ENCODE data around the gene ARHGAP21. TPM values are rescaled to one million over a fixed set of nuclear protein-coding genes. Genes with fewer than 3 reads are reported as not detected.

Gene ARHGAP21
- total RNA-seq, 1 experiment from 2014 or later: 60.2 TPM

DNA sequence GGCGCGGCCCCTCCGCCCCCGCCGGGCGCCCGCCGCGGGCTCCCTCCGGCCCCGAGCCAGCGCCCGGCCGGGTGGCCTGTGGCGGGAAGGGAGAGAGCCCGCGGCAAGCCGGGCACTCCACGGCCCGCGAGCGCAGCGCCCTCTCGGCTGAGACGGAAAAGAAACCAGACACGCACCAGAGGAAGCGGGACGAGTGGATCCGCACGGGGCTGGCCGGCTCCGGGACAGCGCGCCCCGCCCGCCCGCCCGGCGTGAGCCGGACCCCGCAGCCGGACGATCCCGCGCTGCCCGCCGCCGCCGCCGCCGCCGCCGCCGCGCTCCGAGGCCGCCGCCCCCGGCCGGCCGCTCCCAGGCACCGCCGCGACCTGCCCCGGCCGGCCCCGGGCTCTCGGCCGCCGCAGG is 300 bp downstream of the ARHGAP21 start:
- no peak for DNase-seq (ENCODE audit: extremely low read depth, low read depth)

DNA sequence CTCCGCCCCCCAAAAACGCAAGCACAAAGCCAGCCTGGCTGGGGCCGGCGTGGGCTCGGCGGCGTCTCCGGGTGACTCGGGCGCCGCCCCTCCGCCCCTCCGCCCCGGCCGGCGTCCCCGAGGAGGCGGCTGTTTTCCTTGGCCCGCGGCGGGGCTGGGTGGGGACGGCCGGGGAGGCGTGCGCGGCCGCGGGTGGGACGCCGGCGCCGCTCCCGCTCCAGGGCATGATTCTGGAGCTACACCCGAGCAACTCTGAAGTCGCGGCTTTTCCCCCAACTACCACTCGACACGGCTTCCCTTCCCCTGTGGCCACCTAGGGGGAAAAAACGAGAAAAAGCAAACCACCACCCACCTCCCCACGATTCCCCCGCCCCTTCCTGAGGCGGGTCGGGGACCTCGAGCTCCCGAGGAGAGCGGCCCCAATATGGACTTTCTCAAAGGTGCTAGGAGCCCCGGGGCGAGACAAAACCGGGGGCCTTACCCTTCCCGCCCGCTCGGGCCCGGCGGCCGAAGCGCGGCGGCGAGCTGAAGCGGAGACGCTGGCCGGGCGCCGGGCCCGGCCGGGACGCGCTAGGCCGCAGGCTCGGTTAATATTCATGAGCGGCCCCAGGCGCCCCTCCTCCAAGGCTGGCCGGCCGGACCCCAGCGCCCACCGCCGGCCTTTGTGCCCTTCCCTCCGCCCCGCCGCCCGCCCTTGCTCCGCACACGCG is 856 bp downstream of the ARHGAP21 start:
- DNase-seq (ENCODE audit: extremely low read depth, low read depth): no peak

DNA sequence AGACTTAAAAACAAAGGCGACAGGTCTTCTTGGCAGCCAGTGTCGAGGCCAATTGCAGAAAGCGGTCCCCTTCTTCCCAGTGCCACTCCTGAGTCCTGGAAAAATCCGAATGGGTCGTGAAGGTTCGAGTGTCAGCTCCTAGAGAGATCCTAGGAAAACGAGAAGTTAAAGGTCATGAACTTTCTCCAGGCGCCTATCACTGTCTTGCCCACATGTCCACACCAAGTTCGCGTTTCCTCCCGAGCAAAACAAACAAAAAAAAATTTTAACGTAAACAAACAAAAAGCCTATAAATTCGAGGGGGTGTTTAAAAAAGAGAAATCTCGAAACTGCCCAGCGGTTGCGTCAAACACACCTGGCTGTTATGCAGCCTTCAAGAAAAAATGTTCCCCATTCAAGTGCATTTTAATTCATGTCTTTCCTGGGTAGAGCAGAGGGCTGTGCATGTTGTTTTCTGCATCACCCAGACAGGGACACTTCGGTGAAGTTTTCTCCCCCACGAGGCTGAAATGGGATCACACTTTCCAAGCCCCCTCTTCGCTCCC is 1.5 kb downstream of the ARHGAP21 start:
- no peak for DNase-seq (ENCODE audit: extremely low read depth, low read depth)

DNA sequence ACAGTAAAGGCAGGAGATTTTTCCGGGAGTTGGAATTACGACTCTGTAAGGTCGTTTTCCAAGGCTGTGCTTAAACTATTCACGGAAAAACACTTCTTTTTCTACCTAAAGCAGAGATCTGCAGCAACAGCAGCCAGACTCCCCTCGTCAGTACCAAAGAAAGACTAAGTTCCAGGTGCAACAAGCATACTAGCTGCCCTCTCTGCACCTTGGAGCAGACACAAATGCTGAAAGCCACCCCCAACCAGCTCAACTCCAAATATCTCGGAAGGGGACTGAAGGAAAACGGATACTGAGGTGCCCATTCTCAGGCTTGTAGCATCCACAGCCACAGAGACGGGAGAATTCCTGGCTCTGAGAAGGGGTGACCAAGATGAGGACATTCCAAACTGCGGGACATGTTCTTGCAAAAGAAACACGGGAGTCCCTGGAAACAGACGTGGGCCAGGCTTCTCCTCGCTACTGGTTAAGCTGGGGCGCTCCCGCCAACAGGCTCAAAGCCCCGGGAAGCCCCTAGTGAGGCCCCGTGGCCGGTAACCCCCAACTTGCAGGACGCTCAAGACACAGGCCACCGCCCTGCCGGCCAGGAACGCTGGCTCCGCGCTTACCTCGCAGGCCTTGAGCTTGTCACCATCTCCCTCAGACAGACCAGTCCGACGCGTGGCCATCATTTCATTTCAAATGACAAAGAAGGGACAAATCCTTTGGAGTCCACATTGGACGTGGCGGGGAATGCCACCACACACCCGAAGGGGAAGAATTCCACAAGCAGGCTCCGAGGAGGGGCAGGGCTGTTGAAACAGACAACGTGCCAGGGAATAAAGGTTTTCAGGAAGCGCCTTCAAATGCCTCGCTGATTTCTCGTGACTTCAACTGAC is 2.2 kb downstream of the ARHGAP21 start:
- DNase-seq (ENCODE audit: extremely low read depth, low read depth): no peak

DNA sequence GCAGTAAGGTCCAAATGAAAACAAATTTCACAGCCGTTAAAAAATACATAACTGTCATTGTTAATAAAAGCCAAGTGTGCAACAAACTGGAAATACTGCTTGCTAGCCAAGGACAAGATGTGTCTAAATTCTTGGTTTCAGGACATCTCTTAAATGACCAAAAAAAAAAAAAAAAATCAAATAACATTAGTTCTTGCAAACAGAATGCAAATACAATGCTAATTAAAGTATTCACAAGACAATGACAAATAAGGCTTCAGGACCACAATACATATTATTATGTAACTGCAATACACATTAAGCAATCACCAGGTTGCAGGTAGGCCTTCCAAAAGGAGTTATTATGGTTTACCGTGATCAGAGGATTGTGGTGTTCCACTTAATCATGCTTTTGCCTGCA is 3.6 kb downstream of the ARHGAP21 start:
- DNase-seq (ENCODE audit: extremely low read depth, low read depth): no peak

DNA sequence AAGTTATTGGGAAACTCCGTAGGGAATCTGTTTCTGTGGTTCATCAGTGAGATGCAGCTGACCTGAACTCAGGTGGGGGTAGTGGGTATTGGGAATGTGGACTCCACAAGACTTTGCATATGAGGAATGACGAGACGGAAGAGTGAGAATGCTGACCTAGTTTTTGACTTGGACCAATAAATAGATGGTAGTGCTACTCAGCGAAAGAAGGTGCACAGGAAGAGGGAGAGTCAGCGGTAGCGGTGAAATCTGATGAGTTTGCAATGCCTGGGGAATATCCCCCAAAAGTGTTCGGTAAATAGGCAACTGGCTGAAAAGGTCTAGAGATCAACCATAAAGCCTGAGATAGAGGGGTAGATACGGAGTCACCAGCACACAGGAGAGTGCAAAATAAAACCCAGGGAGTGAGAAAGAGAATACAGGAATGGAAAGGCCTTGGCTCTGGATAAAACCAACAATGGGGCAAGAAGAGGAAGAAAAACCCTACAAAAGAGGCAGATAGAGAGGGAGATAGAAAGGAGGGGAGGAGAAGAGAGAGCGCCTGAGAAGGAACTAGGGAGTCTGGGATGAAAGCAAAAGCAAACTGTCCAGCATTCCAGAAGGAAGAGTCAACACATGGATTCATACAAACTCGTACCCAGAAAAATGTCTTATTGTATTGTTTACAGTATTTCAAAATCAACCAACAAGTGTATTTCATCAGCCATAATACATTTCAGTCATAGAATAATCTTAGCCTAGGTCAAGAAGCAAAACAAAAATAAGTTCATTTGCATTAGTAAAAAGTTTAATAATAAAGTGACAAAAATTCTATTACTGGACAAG is 5.4 kb downstream of the ARHGAP21 start:
- peak; percentile 61 for DNase-seq (ENCODE audit: extremely low read depth, low read depth)

DNA sequence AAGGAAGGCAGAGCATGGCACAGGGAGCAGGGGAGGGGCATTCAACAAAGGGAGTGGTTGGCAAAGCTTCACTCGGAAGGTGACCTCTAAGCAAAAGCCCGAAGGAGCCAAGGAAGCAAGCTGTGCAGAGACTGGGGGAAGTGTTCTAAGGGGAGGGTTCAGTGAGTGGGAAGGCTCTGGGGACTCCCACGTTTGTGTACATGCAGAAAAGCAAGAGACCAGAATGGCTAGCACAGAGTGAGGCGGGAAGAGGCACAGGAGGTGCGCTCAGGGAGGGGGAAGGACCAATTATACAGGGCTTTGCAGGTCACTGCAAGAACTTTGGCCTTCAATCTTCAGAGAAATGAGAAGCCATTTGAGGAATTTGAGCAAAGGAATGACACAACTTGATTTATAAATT is 7.4 kb downstream of the ARHGAP21 start:
- no peak for DNase-seq (ENCODE audit: extremely low read depth, low read depth)

DNA sequence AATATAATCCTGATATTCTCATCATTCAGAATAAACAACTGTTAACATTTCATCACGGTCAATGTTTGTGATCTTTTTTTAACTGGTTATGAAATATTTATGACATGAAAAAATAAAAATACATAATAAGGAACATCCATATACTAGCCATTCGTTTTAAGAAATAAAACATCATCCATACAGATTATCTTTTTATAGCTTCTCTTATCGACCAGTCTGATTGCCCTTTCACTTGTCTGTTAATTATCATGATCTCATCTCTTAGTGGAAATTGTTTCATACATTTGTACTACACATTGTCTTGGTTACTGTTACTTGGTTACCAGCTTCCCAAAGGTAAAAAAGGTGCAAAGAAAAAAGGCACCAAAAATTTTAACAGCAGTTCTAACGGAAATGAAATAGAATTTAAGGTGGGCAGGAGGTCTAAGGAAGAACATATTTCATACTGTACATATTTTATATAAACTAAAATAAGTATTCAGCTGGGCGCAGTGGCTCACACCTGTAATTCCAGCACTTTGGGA is 8.4 kb downstream of the ARHGAP21 start:
- no peak for DNase-seq (ENCODE audit: extremely low read depth, low read depth)

DNA sequence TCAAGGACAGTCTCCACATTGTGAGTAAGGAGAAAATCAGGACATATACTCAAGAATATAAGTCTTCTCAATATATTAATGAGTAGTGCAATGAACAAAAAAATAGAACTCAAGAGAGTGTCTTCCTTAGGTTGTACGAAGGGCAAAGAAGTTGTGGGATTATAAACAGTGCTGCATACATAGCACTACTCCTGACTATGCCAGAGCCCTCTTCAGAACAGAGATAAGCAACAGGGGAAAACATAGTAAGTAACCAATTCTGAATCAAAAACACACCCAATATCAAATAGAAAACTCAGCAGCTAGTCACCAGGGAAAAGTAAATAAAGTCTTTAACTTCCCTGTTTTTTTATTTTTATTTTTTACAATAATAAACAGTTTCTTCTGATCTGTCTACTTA is 10.6 kb downstream of the ARHGAP21 start:
- no peak for DNase-seq (ENCODE audit: extremely low read depth, low read depth)

DNA sequence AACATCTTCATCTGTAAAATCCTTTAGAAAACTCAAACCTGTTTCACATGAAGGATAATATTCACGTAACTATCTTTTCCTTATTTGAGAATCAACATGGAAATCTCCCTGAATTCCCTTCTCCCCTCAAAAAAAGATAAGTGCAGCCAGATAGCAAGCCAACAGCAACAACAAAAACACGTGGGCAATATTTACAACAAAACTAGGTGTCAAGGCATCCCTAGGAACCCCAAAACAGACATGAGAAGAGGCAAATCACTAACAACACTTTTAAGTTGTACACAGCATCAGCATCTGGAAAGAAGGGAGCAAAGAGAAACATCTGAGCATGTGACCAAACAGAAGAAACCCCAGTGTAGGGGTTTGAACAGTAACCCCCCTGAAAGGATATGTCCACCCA is 12.2 kb downstream of the ARHGAP21 start:
- DNase-seq (ENCODE audit: extremely low read depth, low read depth): no peak

DNA sequence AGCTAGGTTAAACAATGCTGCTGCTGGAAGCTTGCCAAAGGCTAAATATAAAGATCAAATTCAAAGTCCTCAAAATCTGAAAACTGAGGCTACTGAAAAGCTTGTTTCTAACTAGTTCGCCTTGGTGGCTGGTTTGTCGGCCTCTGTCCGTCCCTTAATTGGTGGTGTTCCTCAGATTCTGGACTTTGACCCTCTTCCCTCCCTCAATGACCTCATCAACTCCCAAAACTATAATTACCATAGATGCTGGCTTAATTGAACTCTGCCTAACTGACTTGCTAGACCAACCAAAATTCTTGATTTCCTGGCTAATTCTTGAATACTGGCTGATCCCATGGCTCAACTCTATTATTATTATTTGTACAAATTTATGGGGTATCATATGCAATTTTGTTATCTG is 15.6 kb downstream of the ARHGAP21 start:
- DNase-seq (ENCODE audit: extremely low read depth, low read depth): no peak

DNA sequence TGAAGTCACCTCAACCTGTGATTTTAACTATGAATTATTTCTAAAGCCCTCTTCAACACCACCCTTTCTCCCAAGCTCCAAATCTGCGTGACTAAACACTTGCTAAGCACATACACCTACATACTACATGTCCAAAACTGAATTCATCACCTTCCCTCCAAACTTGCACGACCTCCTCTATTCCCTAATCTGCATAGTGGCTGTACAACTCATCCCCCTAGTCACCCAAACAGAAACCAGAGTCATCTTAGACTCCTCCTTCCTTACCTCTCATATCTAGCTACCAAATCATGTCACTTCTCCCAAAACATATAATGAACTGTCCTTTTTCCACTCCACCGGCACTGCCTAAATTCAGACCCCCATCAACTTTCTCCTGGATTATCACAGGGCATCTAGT is 16.2 kb downstream of the ARHGAP21 start:
- no peak for DNase-seq (ENCODE audit: extremely low read depth, low read depth)

DNA sequence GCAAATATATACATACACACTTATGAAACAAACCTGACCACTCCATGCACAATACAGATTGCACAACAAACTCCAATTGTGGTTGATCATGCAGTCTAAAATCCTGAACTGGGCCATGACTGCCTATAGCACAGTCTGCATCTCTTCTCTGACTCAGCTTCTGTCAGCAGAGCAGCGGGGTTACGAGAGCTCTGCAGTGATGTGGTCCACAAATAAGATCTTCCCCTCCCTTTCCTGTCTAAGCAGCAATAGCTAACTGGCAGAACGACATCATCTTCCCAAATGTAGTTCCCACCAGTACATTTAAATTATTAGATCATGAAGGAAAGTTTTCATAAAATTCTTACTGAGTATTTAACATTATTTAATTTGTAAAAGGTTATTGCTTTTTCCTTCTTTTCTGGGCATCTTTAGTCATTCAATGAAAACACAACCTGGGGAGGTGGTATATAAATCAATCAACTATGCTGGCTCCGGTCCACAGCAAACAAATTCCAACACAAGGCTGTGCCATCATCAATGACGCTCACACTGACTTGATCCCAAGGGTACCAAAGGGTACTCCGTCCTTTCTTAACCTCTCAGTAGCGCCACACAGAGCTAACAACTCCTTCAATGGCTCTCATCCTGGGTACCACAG is 17.1 kb downstream of the ARHGAP21 start:
- DNase-seq (ENCODE audit: extremely low read depth, low read depth): peak; percentile 49

DNA sequence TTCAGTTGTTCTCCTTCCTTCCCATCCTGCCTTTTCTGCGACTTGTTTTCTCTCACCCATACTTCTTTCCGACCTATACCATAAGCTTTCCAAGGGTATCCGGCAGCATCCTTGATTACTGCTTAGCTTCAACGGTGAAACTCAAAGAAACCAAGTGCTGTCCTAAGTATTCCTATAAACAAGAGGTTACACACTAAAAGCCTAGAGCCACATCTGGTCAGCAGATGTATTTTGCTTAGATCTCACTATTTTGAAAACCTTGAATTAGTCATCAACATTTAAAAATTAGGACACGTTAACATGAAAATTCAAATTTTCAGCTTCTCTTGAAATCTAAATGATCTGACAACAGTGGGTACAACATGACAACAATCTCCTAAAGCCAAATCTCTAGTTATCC is 20.0 kb downstream of the ARHGAP21 start:
- DNase-seq (ENCODE audit: extremely low read depth, low read depth): no peak

DNA sequence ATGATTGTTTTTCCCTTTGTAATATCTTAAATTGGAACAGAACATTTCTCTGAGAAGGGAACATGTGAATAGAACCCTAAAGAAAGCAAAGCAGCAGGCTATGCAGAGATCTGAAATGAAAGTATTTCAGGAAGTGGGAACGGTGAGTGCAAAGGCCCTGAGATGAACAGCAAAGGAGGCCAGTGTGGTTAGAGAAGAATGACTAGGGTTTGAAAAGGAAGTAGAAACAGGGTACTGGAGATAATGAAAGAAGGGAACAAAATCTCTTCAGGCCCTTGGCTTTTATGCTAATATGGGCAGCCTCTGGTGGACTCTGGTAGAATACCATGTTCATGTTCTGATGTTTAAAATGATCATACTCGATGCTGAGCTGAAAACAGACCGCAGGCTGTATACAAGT is 22.2 kb downstream of the ARHGAP21 start:
- DNase-seq (ENCODE audit: extremely low read depth, low read depth): no peak

DNA sequence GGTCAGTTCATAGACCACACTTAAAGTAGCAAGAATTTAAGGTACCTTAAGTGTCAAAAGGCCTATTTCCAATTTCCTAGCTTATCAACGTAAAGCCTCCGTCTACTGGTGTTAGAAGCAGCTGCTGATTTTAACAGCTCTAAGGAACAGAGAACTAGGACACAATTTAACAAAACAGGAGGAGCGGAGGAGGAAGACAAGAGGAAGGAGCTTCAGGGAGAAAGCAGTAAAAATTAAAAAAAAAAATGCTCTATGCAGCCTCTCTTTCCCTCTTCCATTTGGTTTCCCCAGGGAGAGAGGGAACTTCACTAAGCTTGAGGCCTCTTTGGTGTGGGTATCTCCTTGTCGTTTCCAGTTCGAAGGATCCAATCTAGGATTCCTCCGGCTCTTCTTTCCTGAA is 22.7 kb downstream of the ARHGAP21 start:
- DNase-seq (ENCODE audit: extremely low read depth, low read depth): no peak

DNA sequence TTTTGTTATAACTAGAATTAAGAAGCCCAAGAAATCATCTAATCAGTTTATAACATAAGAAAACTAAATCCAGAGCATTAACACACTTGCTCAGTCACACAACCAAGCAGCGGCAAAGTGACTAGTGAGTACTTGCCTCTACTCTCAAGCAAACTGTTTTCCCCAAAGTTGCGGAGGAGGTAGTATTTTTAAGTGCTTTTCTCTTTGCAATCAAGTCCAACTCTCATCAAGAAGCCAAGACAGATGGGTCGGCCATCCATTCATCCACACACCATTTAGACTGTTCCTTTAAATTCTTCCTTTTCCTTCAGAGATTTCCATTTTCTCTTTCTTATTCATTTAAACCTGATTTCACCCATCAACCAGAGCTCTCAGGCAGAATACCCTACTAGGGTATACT is 25.4 kb downstream of the ARHGAP21 start:
- no peak for DNase-seq (ENCODE audit: extremely low read depth, low read depth)

DNA sequence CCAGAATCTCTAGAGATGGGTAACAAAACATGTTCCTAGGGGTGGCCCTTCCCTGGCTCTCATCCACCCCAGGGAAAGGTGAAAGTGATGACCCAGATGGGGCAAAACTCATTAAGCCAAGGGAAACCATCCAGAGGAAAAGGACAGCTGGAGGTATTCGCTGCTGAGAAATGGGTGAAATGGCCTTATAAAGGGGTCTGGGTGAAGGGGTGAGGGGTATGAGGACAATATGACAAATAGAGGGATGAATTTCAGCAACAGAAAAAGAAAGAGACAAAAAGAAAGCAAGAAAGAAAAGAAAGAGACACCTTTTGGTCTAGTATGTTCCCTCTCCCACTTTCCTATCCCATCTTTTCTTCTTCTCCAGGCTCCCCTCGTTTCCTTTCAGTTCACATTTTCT is 26.6 kb downstream of the ARHGAP21 start:
- no peak for DNase-seq (ENCODE audit: extremely low read depth, low read depth)

DNA sequence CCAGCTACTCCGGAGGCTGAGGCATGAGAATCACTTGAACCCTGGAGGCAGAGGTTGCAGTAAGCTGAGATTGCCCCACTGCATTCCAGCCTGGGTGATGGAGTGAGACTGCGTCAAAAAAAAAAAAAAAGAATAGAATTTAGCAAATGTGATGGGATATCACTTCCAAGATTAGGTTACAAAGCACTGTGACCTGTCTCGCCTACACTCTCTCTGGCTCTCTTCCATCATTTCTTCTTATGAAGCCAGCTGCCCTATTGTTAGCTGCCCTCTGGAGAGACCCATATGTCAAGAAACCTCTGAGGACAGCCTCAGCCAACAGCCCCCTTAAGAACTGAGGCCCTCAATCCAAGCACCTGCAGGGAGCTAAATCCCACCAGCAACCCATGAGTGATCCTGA is 28.2 kb downstream of the ARHGAP21 start:
- no peak for DNase-seq (ENCODE audit: extremely low read depth, low read depth)

DNA sequence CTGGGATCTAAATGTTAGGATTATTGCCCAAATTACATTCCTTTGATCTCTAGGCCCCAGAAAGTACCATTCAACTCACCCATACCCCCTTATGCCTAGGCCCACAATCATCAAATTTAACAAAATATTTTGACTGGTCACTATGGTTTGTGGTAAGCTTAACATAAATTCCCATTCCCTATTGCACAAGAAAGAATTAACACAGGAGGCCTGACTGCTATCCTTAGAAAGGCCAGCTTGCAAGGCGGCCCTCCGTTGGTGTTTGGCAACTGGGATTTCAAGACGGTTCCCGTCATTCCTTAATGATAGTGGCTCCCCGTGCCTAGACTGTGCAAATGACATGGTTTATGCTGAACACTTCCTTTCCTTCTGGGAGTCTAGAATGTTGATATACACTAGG is 29.6 kb downstream of the ARHGAP21 start:
- no peak for DNase-seq (ENCODE audit: extremely low read depth, low read depth)
